GM12878 (cell line): ENCODE results near the gene DNAAF8. TPM values are rescaled to one million over a fixed set of nuclear protein-coding genes. Genes with fewer than 3 reads are reported as not detected.

Experiments used
- ATAC-seq: fragments of 200-7000 bp; cut with Tn5 transposase; 3 replicates; pipeline ENCODE4 v1.9.1; 2020; ENCODE audit warnings: mild to moderate bottlenecking, moderate library complexity
- BruUV-seq: library from RNA; stranded (reverse); fragments of 400-500 nt; replicated peaks from 2 replicates; lab custom pipeline; 2021; lab: Mats Ljungman, UMichigan
- CTCF ChIA-PET: fragments of 300-600 bp; sonication (Branson Sonifier 250); formaldehyde crosslinking; extraction: SDS; loops from one replicate; lab custom pipeline; 2021; ENCODE audit warnings: inconsistent platforms; lab: Yijun Ruan, JAX
- POLR2A ChIA-PET: fragments of 350-600 bp; formaldehyde crosslinking; extraction: SDS; loops from one replicate; lab custom pipeline; 2021; ENCODE audit warnings: inconsistent platforms; lab: Charles Lee
- RAD21 ChIA-PET: fragments of 300-600 bp; sonication (Branson Sonifier 250); formaldehyde crosslinking; loops from one replicate; lab custom pipeline; 2023; ENCODE audit warnings: antibody characterized with exemption; ENCODE audit not compliant: unreplicated experiment; lab: Charles Lee
- SMC1A ChIA-PET: fragments of 300-600 bp; sonication (Branson Sonifier 250); formaldehyde crosslinking; loops from one replicate; lab custom pipeline; 2023; ENCODE audit not compliant: unreplicated experiment, uncharacterized antibody; lab: Charles Lee
- DNase-seq: peaks from one replicate; pipeline ENCODE4 v3.0.0-alpha.2; 2011; ENCODE audit warnings: low read depth, low spot score
- FAIRE-seq: peaks from 3 replicates; lab custom pipeline; 2011; peaks lifted over from hg19 to GRCh38; lab: Jason Lieb, UNC
- H2AFZ ChIP-seq: 2 replicates; pipeline ENCODE4 v1.6.0; 2011; ENCODE audit warnings: low read depth, low read length, control low read depth; ENCODE audit not compliant: control insufficient read depth
- H3K27ac ChIP-seq: 2 replicates; pipeline ENCODE4 v1.5.1; 2011; ENCODE audit warnings: control low read depth; ENCODE audit not compliant: control insufficient read depth, insufficient read depth
- H3K27me3 ChIP-seq, 2 experiments: replicated peaks in 1 of 2; 2 replicates each; pipeline versions ENCODE4 v1.6.0 to v1.6.1; 2011; ENCODE audit warnings: low read length in 1 of 2; ENCODE audit not compliant: control insufficient read depth in 2 of 2, insufficient read depth in 2 of 2
- H3K36me3 ChIP-seq, 2 experiments: 2 replicates each; pipeline ENCODE4 v1.5.1; 2011; ENCODE audit warnings: low read length in 1 of 2; ENCODE audit not compliant: control insufficient read depth in 2 of 2, insufficient read depth in 2 of 2
- H3K4me1 ChIP-seq: 2 replicates; pipeline ENCODE4 v1.6.1; 2011; ENCODE audit warnings: mild to moderate bottlenecking, low read length, moderate library complexity, mixed read lengths; ENCODE audit not compliant: control insufficient read depth, insufficient read depth
- H3K4me2 ChIP-seq: 2 replicates; pipeline ENCODE4 v1.6.0; 2011; ENCODE audit warnings: control low read depth; ENCODE audit not compliant: control insufficient read depth, insufficient read depth
- H3K4me3 ChIP-seq: fragments of 200-600 bp; sonication (generic); 2 replicates; pipeline ENCODE4 v1.5.1; 2016
- H3K79me2 ChIP-seq: 2 replicates; pipeline ENCODE4 v1.6.0; 2011; ENCODE audit warnings: low read length; ENCODE audit not compliant: control insufficient read depth, insufficient read depth
- H3K9ac ChIP-seq: 2 replicates; pipeline ENCODE4 v1.8.0; 2011; ENCODE audit warnings: low read length, control low read depth, mixed read lengths; ENCODE audit not compliant: control insufficient read depth, insufficient read depth
- H3K9me3 ChIP-seq: replicated peaks from 3 replicates; pipeline ENCODE4 v1.5.1; 2011; ENCODE audit warnings: mild to moderate bottlenecking, low read length; ENCODE audit not compliant: control insufficient read depth, insufficient read depth
- H4K20me1 ChIP-seq: 2 replicates; pipeline ENCODE4 v1.6.0; 2011; ENCODE audit not compliant: control insufficient read depth, insufficient read depth
- BRCA1 ChIP-seq: IDR thresholded peaks from 2 replicates; pipeline ENCODE4 v1.6.1; 2011; ENCODE audit warnings: low read depth, low read length, improper control_type of control experiment
- EED ChIP-seq: sonication (generic); IDR thresholded peaks from 2 replicates; pipeline ENCODE4 v1.6.1; 2016; ENCODE audit warnings: antibody characterized with exemption, low read depth
- EP300 ChIP-seq, 2 experiments: fragments of 150-350 bp in 1 of 2; IDR thresholded peaks; 2 replicates each; pipeline ENCODE4 v1.6.1; 2011 to 2012; ENCODE audit warnings: low read depth in 2 of 2, low read length in 2 of 2, borderline replicate concordance in 1 of 2, improper control_type of control experiment in 1 of 2, inconsistent platforms in 1 of 2; ENCODE audit not compliant: control insufficient read depth in 1 of 2
- FOXM1 ChIP-seq: IDR thresholded peaks from 2 replicates; pipeline ENCODE4 v1.6.1; 2012; ENCODE audit warnings: low read depth, mild to moderate bottlenecking, inconsistent platforms, low read length, moderate library complexity
- KDM1A ChIP-seq: fragments of 200-600 bp; sonication (generic); IDR thresholded peaks from 2 replicates; pipeline ENCODE4 v1.6.1; 2016; ENCODE audit warnings: borderline replicate concordance
- RCOR1 ChIP-seq: conservative IDR thresholded peaks from 2 replicates; pipeline ENCODE4 v1.6.1; 2012; ENCODE audit warnings: low read depth, low read length, improper control_type of control experiment
- SMAD1 ChIP-seq: fragments of 450-650 bp; IDR thresholded peaks from 2 replicates; pipeline ENCODE4 v1.6.1; 2018; ENCODE audit warnings: mild to moderate bottlenecking, low read depth; ENCODE audit not compliant: partially characterized antibody
- SMARCA5 ChIP-seq: fragments of 450-650 bp; IDR thresholded peaks from 2 replicates; pipeline ENCODE4 v1.6.1; 2017; ENCODE audit warnings: mild to moderate bottlenecking
- SMC3 ChIP-seq: IDR thresholded peaks from 2 replicates; pipeline ENCODE4 v1.6.1; 2011; ENCODE audit warnings: low read length, improper control_type of control experiment, borderline replicate concordance
- SP1 ChIP-seq: IDR thresholded peaks from one replicate; pipeline ENCODE4 v1.6.1; 2011; ENCODE audit warnings: low read depth, low read length
- SPI1 ChIP-seq: IDR thresholded peaks from 2 replicates; pipeline ENCODE4 v1.6.1; 2011; ENCODE audit warnings: low read depth, mild to moderate bottlenecking, low read length, moderate library complexity, borderline replicate concordance; ENCODE audit not compliant: insufficient read depth
- WGBS: methylation state at CpG from one replicate; pipeline ENCODE4 v1.1.6; 2016; ENCODE audit warnings: low lambda C conversion rate; ENCODE audit not compliant: insufficient replicate concordance, insufficient coverage; ENCODE audit errors: missing lambda C conversion rate; 5-methylcytosine and 5-hydroxymethylcytosine counted together
- in situ Hi-C: fragments of 300-500 bp; cut with MboI; formaldehyde crosslinking; loops from 9 replicates; pipeline ENCODE4 v1.14.3; 2018; ENCODE audit warnings: mixed read lengths
- intact Hi-C: fragments of 100-400 bp; cut with micrococcal nuclease; formaldehyde crosslinking; loops from one replicate; pipeline ENCODE4 v1.14.2; 2022; ENCODE audit not compliant: unreplicated experiment
- polyA plus RNA-seq, 11 experiments: library from polyadenylated mRNA; depleted of rRNA in 4 of 11; unstranded in 6 of 11; stranded (reverse) in 5 of 11; fragments of >200 nt; fragmentation: Nextera tagmentation in 4 of 11; fragmentation: Illumina TruSeq in 1 of 11; extraction: Ambion mirVana in 4 of 11; extraction: Trizol in 1 of 11; gene quantifications; 1 replicate in 1 of 11; 2 replicates in 10 of 11; pipeline versions ENCODE4 v1.2.1 to v1.2.3, GENCODE V29; 2011 to 2016; ENCODE audit warnings: inconsistent platforms in 2 of 11, missing spikeins in 2 of 11, low read depth in 1 of 11
- total RNA-seq, 4 experiments: library from RNA; depleted of rRNA in 3 of 4; stranded (reverse); fragments of >200 nt in 3 of 4; fragmentation: Illumina TruSeq in 1 of 4; extraction: Trizol in 1 of 4; gene quantifications; 2 replicates each; pipeline versions ENCODE4 v1.2.1 to v1.2.3, GENCODE V29; 2013 to 2021
- TF ChIP-seq, protein P1 (sequence below): IDR thresholded peaks from 2 replicates; pipeline ENCODE4 v1.6.1; 2011; ENCODE audit warnings: borderline replicate concordance, low read depth, mild to moderate bottlenecking, moderate library complexity, mixed read lengths, low read length; ENCODE audit not compliant: insufficient read depth; ENCODE audit errors: extremely low read length
- TF ChIP-seq, protein P2 (sequence below): fragments of 450-650 bp; IDR thresholded peaks from 2 replicates; pipeline ENCODE4 v1.6.1; 2014; ENCODE audit warnings: mild to moderate bottlenecking
- TF ChIP-seq, protein P3 (sequence below): IDR thresholded peaks from 2 replicates; pipeline ENCODE4 v1.6.1; 2011; ENCODE audit warnings: mild to moderate bottlenecking, low read depth, low read length, moderate library complexity; ENCODE audit not compliant: insufficient replicate concordance
- TF ChIP-seq, protein P4 (sequence below), 3 experiments: IDR thresholded peaks in 2 of 3; conservative IDR thresholded peaks in 1 of 3; 2 replicates each; pipeline ENCODE4 v1.5.1; 2011; ENCODE audit warnings: low read depth in 3 of 3, low read length in 3 of 3, mild to moderate bottlenecking in 3 of 3, control low read depth in 2 of 3, moderate library complexity in 2 of 3, inconsistent platforms in 1 of 3, mixed read lengths in 1 of 3; ENCODE audit not compliant: control insufficient read depth in 2 of 3, insufficient read depth in 1 of 3; ENCODE audit errors: extremely low read depth in 1 of 3
- TF ChIP-seq, protein P5 (sequence below): fragments of 150-350 bp; IDR thresholded peaks from 2 replicates; pipeline ENCODE4 v1.6.1; 2014; ENCODE audit warnings: mild to moderate bottlenecking, low read depth, low read length

DNAAF8 gene
- total and polyA plus RNA-seq, 10 of the 15 experiments (the other 5 are each of a cell fraction or from before 2014, with no cell fraction given), result 0.01 to 0.78 (median 0.22) TPM; not detected in 2

DNA sequence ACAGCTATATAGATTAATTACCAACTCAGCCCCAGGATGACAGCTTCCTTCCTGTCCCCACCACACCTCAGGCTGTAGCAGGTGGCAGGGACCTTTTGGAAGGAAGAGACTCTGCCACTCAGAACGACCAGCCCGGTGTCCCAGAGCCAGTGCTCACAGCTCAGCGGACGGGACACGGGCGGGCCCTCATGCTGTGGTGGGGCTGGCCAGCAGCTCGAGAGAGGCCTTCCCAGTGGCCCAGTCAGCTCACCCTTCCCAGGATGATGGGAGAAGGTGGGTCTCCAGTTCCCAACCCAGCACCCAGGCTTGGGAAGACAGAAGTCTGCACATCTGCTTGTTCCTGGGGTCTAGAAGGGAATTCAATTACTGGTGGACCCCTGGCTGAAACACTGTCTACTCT is 30.4 kb upstream of the DNAAF8 start:
- FAIRE-seq, result no peak
- CTCF ChIA-PET, result no interaction called here
- WGBS, result 69% methylated on average over 7 of the region's 7 CpGs
- SMC1A ChIA-PET, result interaction anchor here (0.8 kb wide), 1 partner anchor 269 kb away, joined by 3 read pairs; no protein-coding TSS in a partner anchor
- Histone ChIP-seq H4K20me1 (no peaks in the 10 kb centered on the region), H3K79me2 (no peaks in the 10 kb centered on the region), H3K4me3 (no peak overlapping the region), H2AFZ (no peak overlapping the region), H3K9me3 (no peaks in the 10 kb centered on the region), H3K4me2 (no peak overlapping the region), H3K27ac (no peak overlapping the region), H3K4me1 (no peaks in the 10 kb centered on the region), H3K27me3 (no peaks in the 10 kb centered on the region), H3K9ac (no peak overlapping the region), H3K36me3 (peaks cover 8 to 23% of the 10 kb centered on the region in 2 experiments; a peak in 3 of 4 replicates)
- in situ Hi-C loops (no loop called here), intact Hi-C loops (no loop called here)
- RAD21 ChIA-PET, result no interaction called here
- no TSS peak for BruUV-seq
- TF ChIP-seq, protein P1, sequence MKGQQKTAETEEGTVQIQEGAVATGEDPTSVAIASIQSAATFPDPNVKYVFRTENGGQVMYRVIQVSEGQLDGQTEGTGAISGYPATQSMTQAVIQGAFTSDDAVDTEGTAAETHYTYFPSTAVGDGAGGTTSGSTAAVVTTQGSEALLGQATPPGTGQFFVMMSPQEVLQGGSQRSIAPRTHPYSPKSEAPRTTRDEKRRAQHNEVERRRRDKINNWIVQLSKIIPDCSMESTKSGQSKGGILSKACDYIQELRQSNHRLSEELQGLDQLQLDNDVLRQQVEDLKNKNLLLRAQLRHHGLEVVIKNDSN, result no peak
- TF ChIP-seq, protein P2, sequence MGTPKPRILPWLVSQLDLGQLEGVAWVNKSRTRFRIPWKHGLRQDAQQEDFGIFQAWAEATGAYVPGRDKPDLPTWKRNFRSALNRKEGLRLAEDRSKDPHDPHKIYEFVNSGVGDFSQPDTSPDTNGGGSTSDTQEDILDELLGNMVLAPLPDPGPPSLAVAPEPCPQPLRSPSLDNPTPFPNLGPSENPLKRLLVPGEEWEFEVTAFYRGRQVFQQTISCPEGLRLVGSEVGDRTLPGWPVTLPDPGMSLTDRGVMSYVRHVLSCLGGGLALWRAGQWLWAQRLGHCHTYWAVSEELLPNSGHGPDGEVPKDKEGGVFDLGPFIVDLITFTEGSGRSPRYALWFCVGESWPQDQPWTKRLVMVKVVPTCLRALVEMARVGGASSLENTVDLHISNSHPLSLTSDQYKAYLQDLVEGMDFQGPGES, result no peak
- TF ChIP-seq, protein P3, sequence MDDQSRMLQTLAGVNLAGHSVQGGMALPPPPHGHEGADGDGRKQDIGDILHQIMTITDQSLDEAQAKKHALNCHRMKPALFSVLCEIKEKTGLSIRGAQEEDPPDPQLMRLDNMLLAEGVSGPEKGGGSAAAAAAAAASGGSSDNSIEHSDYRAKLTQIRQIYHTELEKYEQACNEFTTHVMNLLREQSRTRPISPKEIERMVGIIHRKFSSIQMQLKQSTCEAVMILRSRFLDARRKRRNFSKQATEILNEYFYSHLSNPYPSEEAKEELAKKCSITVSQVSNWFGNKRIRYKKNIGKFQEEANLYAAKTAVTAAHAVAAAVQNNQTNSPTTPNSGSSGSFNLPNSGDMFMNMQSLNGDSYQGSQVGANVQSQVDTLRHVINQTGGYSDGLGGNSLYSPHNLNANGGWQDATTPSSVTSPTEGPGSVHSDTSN, result no peak
- TF ChIP-seq SMC3 (no peak), EP300 (IDR thresholded peaks at IDR 0.05; ENCODE audit: borderline replicate concordance in 1 of 2, control insufficient read depth in 1 of 2, low read depth in 2 of 2, low read length in 2 of 2) (no peak), EED (no peak), SP1 (no peak), BRCA1 (no peak), KDM1A (no peak), SMARCA5 (no peak), FOXM1 (no peak), RCOR1 (no peak), SMAD1 (no peak), SPI1 (no peak)
- TF ChIP-seq, protein P4, sequence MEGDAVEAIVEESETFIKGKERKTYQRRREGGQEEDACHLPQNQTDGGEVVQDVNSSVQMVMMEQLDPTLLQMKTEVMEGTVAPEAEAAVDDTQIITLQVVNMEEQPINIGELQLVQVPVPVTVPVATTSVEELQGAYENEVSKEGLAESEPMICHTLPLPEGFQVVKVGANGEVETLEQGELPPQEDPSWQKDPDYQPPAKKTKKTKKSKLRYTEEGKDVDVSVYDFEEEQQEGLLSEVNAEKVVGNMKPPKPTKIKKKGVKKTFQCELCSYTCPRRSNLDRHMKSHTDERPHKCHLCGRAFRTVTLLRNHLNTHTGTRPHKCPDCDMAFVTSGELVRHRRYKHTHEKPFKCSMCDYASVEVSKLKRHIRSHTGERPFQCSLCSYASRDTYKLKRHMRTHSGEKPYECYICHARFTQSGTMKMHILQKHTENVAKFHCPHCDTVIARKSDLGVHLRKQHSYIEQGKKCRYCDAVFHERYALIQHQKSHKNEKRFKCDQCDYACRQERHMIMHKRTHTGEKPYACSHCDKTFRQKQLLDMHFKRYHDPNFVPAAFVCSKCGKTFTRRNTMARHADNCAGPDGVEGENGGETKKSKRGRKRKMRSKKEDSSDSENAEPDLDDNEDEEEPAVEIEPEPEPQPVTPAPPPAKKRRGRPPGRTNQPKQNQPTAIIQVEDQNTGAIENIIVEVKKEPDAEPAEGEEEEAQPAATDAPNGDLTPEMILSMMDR (IDR thresholded peaks at IDR 0.05 in 2 of 3, conservative IDR thresholded peaks at IDR 0.05 in 1 of 3; ENCODE audit: control insufficient read depth in 2 of 3, extremely low read depth in 1 of 3, insufficient read depth in 1 of 3, low read depth in 3 of 3, low read length in 3 of 3), result no peak
- TF ChIP-seq, protein P5, sequence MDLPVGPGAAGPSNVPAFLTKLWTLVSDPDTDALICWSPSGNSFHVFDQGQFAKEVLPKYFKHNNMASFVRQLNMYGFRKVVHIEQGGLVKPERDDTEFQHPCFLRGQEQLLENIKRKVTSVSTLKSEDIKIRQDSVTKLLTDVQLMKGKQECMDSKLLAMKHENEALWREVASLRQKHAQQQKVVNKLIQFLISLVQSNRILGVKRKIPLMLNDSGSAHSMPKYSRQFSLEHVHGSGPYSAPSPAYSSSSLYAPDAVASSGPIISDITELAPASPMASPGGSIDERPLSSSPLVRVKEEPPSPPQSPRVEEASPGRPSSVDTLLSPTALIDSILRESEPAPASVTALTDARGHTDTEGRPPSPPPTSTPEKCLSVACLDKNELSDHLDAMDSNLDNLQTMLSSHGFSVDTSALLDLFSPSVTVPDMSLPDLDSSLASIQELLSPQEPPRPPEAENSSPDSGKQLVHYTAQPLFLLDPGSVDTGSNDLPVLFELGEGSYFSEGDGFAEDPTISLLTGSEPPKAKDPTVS, result no peak
- no peak for ATAC-seq
- POLR2A ChIA-PET, result interaction anchor here (1.0 kb wide), 1 partner anchor 10 kb away, joined by 4 read pairs; the partner anchor contains the start of gene NUDT16L1
- no peak for DNase-seq
